ENCODE data around the gene ATP1A1. TPM values are rescaled to one million over a fixed set of nuclear protein-coding genes. Genes with fewer than 3 reads are reported as not detected.

ATP1A1 gene
- total and polyA plus RNA-seq, 4 donors: 68.6 to 128 (median 82.6) TPM

DNA sequence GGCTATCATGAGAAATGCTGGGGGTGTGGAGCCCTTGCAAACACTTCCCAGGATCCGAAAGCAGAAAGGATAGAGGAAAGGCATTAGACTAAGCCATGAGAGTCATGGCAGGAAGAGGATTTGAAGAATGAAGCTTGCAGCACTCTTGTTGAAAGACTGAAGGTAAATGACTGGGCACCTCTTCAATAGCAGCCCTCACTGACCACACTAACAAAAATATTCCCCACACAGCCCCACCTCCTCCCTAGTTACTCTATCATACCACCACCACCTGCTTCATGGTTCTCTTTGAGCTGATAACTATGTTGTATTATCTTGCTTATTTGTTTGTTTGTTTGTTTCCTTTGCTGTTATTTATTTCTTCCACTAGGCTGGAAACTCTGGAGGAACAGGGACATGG is 13.2 kb upstream of the ATP1A1 start:
- Histone ChIP-seq H3K9me3 (ENCODE audit: control insufficient read depth in 4 of 4, low read length in 3 of 4) (no peaks in the 10 kb centered on the region), H3K4me1 (ENCODE audit: control insufficient read depth in 4 of 4, insufficient read depth in 4 of 4, low read length in 3 of 4) (peaks cover 0 to 9% (median 7%) of the 10 kb centered on the region in 4 donors), H3K4me3 (ENCODE audit: low read depth in 1 of 3, low read length in 3 of 3) (no peak overlapping the region), H3K9ac (ENCODE audit: low read depth in 1 of 2, low read length in 2 of 2) (no peak overlapping the region), H3K27me3 (ENCODE audit: control insufficient read depth in 4 of 4, insufficient read depth in 4 of 4, low read length in 3 of 4) (no peaks in the 10 kb centered on the region), H3K27ac (ENCODE audit: low read depth in 1 of 2, low read length in 2 of 2) (no peak overlapping the region), H3K36me3 (ENCODE audit: control insufficient read depth in 4 of 4, insufficient read depth in 3 of 4, low read depth in 1 of 4, low read length in 3 of 4) (no peaks in the 10 kb centered on the region)
- no peak for DNase-seq (ENCODE audit: low spot score)
- 86% methylated on average over 1 of the region's 1 CpG for WGBS
- TF ChIP-seq GABPA (IDR thresholded peaks at IDR 0.05 in 1 of 2, conservative IDR thresholded peaks at IDR 0.05 in 1 of 2) (no peak), RAD21 (IDR thresholded peaks at IDR 0.05) (no peak), NR2F2 (IDR thresholded peaks at IDR 0.05) (no peak), JUND (IDR thresholded peaks at IDR 0.05) (no peak), SP1 (IDR thresholded peaks at IDR 0.05) (no peak), FOXA2 (IDR thresholded peaks at IDR 0.05) (no peak), RXRA (IDR thresholded peaks at IDR 0.05) (no peak), YY1 (IDR thresholded peaks at IDR 0.05) (no peak), HNF4A (conservative IDR thresholded peaks at IDR 0.05) (no peak), FOXA1 (IDR thresholded peaks at IDR 0.05) (no peak)
- TF ChIP-seq, protein P1, sequence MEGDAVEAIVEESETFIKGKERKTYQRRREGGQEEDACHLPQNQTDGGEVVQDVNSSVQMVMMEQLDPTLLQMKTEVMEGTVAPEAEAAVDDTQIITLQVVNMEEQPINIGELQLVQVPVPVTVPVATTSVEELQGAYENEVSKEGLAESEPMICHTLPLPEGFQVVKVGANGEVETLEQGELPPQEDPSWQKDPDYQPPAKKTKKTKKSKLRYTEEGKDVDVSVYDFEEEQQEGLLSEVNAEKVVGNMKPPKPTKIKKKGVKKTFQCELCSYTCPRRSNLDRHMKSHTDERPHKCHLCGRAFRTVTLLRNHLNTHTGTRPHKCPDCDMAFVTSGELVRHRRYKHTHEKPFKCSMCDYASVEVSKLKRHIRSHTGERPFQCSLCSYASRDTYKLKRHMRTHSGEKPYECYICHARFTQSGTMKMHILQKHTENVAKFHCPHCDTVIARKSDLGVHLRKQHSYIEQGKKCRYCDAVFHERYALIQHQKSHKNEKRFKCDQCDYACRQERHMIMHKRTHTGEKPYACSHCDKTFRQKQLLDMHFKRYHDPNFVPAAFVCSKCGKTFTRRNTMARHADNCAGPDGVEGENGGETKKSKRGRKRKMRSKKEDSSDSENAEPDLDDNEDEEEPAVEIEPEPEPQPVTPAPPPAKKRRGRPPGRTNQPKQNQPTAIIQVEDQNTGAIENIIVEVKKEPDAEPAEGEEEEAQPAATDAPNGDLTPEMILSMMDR (IDR thresholded peaks at IDR 0.05; ENCODE audit: low read depth, low read length, missing input control): no peak
- TF ChIP-seq, protein P2, sequence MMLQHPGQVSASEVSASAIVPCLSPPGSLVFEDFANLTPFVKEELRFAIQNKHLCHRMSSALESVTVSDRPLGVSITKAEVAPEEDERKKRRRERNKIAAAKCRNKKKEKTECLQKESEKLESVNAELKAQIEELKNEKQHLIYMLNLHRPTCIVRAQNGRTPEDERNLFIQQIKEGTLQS (IDR thresholded peaks at IDR 0.05): no peak
- TF ChIP-seq, protein P3, sequence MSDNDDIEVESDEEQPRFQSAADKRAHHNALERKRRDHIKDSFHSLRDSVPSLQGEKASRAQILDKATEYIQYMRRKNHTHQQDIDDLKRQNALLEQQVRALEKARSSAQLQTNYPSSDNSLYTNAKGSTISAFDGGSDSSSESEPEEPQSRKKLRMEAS (IDR thresholded peaks at IDR 0.05): no peak
- TF ChIP-seq, protein P4, sequence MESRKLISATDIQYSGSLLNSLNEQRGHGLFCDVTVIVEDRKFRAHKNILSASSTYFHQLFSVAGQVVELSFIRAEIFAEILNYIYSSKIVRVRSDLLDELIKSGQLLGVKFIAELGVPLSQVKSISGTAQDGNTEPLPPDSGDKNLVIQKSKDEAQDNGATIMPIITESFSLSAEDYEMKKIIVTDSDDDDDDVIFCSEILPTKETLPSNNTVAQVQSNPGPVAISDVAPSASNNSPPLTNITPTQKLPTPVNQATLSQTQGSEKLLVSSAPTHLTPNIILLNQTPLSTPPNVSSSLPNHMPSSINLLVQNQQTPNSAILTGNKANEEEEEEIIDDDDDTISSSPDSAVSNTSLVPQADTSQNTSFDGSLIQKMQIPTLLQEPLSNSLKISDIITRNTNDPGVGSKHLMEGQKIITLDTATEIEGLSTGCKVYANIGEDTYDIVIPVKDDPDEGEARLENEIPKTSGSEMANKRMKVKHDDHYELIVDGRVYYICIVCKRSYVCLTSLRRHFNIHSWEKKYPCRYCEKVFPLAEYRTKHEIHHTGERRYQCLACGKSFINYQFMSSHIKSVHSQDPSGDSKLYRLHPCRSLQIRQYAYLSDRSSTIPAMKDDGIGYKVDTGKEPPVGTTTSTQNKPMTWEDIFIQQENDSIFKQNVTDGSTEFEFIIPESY (IDR thresholded peaks at IDR 0.05): no peak
- TF ChIP-seq, protein P5, sequence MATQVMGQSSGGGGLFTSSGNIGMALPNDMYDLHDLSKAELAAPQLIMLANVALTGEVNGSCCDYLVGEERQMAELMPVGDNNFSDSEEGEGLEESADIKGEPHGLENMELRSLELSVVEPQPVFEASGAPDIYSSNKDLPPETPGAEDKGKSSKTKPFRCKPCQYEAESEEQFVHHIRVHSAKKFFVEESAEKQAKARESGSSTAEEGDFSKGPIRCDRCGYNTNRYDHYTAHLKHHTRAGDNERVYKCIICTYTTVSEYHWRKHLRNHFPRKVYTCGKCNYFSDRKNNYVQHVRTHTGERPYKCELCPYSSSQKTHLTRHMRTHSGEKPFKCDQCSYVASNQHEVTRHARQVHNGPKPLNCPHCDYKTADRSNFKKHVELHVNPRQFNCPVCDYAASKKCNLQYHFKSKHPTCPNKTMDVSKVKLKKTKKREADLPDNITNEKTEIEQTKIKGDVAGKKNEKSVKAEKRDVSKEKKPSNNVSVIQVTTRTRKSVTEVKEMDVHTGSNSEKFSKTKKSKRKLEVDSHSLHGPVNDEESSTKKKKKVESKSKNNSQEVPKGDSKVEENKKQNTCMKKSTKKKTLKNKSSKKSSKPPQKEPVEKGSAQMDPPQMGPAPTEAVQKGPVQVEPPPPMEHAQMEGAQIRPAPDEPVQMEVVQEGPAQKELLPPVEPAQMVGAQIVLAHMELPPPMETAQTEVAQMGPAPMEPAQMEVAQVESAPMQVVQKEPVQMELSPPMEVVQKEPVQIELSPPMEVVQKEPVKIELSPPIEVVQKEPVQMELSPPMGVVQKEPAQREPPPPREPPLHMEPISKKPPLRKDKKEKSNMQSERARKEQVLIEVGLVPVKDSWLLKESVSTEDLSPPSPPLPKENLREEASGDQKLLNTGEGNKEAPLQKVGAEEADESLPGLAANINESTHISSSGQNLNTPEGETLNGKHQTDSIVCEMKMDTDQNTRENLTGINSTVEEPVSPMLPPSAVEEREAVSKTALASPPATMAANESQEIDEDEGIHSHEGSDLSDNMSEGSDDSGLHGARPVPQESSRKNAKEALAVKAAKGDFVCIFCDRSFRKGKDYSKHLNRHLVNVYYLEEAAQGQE (IDR thresholded peaks at IDR 0.05): no peak
